ENCODE results near the gene TRIM41.
"Not testable (repeated sequence)": the region's sequence is repeated elsewhere in the genome, so short reads cannot be mapped to it uniquely, and the experiment has no call there.

The TRIM41 gene

DNA sequence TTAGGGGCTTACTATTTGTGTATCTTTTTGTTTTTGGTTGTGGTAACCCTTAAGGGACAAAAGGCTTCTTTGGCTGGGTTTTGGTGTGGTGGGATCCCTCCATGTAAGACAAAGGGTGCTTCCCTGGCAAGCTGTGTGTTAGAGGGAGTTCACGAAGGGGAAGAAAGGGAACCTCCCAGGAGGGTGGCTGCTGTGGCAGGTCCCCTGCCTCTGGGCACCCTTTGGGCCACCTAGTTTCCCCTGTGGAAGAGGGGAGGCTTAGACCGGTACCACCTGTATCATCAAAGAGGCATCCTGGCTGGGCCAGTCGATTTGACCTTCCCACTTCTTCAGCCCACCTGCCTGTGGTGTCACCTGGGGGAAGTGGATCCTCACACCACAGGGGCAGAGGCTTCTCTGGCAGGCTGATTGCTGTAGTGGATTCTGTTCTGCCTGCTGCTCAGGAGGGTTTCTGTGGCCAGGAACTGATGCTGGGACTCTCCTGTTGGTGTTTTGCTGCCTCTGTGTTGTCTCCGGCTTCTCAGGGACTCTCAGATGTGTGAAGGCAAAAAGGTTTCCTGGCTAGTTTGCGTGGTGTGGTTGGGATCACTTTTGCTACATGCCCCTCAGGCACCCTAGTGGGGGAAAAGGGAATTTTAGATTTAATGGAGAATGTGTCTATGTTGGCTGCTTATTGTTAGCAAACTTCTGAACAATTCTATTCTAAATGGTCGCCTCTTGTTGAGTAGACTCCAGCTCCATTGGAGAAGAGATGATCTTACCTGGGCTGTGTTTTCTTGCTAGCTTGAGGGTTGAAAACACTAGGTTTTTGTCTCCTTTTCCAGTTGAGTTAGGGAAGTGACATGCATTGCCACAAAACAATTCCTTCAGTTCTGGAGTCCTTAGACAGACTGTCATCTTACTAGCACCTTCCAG is 61.0 kb downstream of the TRIM41 start:
- DNase-seq (ENCODE audit: low read depth in 2 of 2), result not testable (repeated sequence)

Measured in fibroblast of skin of left biceps (primary cell).